GM18867 (cell line): ENCODE data around the gene COPRS.
"Not testable (repeated sequence)": the region's sequence is repeated elsewhere in the genome, so short reads cannot be mapped to it uniquely, and the experiment has no call there.

Source experiments
- ATAC-seq: cut with Tn5 transposase; IDR thresholded peaks from one replicate; pipeline ENCODE4 v1.9.1; 2021; ENCODE audit warnings: mild to moderate bottlenecking, moderate library complexity; ENCODE audit not compliant: unreplicated experiment

The COPRS gene

DNA sequence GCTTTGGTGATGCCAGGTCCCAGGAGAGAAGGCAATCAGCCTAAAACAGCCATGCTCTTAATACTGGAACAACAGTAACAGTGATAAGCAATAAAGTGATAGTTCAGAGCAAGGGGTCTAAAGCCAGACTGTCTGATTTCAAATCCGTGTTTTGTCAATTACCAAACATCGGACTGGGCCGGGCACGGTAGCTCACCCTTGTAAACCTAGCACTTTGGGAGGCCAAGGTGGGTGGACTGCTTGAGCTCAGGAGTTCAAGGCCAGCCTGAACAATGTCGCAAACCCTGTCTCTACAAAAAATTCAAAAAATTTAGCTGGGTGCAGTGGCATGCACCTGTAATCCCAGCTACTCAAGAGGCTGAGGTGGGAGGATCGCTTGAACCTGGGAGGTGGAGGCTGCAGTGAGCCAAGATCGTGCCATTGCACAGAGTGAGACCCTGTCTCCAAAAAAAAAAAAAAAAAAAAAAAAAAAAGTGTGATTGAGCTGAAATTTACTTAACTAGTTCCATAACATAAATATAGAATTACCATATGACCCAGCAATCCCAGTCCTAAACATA is 5.1 kb downstream of the COPRS start:
- no peak for ATAC-seq

DNA sequence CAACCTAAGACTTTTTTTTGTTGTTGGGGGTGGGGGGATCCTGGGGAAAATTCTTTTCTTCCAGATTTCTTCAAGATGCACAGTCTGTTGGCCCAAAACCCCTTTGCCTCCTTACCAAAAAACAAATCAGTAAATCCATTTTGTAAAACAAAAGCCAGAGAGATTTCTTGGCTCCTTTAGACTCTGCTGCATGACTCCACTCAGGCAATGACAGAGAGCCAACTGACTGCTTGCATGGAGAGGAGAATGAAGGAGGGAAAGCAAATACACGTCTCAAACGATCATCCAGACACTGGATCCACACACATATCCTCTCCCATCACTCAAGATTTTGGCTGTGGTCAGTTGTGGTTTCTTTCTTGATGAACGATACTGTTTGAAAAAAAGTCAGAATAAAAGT is 13.8 kb downstream of the COPRS start:
- ATAC-seq: no peak

DNA sequence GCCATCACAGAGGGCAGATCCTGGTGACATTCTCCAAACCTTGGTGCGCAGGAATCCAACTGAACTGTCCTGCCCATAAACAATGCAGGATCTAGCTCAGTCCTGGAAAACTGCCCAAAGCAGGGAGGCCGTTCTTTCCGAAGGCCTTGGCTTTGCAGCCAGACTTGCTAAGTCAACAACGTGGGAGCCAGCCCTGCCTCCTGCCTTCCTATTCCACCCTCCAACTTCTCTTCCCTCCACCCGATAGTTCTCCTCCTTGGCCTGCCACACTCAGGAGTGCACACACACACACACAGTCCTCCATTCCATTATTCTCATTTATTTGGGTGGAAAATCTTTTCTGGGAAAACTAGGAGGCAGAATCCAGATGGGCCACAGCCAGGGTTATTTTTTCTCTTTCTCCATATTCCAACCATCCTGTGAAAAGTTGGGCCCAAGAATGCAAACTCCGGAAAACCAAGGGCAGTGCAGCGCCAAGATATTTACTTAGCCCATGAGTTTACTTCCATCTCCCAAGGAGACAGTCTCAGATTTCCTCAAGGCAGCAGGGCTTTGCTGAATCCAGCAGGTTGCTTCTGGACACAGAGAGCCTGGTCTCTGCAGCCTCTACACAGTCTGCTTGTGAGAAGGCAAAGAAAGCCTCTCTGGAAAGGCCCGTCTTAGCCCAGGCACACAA is 15.8 kb downstream of the COPRS start:
- ATAC-seq: no peak

DNA sequence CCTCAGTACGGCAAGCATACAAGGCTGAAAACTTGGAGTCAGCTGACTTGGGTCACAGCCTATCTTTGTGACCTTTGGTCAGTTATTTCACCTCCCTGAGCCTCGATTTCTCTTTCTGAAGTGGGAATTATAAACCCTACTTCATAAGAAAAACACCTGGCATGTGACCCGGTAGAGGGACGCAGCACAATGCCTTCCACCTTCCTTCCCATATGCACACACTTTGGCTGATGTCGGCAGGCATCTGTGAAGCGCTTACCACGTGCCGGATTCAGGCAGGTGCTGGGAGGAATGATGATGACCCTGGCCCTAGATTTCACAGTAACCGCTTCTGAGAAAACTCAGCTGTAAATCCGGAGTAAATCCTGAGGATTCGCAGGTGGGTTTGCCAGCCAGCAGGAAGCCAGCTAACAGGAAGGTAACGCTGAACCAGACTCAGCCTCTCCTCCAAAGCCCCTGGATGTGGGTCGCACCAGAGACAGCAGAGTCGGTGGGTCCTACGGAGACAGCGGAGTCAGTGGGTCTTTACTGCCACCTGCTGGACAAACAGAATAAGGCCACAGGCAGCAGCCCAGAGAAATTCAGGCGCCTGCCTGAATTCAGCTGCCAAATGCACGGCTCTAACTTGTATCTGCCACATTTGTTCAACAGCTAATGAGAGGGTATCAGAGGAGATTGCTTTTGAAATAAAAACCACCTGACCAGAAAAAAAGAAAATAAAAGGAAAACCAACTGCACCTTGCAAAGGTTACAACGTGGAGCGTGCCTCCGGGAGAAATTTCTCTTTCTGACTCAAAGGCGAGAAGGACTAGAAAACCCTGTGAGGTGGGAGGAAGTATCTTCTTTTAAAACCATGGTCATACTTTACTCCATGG is 16.6 kb downstream of the COPRS start:
- ATAC-seq: no peak

DNA sequence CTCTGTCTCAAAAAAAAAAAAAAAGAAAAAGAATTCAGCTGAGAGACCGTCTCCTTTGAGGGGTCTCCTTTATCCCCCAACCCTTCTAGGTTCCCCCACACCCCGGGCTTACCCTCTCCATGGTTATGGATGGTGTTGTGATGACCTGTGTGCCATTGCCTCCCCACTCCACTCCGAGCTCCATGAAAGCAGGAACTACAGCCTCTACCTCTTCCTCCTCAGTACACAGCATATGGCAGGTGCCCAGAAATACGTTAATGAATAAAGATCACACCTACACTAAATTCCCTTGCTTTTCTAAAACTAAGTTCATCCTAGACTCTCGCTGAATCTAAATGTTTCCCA is 17.2 kb downstream of the COPRS start:
- no peak for ATAC-seq

DNA sequence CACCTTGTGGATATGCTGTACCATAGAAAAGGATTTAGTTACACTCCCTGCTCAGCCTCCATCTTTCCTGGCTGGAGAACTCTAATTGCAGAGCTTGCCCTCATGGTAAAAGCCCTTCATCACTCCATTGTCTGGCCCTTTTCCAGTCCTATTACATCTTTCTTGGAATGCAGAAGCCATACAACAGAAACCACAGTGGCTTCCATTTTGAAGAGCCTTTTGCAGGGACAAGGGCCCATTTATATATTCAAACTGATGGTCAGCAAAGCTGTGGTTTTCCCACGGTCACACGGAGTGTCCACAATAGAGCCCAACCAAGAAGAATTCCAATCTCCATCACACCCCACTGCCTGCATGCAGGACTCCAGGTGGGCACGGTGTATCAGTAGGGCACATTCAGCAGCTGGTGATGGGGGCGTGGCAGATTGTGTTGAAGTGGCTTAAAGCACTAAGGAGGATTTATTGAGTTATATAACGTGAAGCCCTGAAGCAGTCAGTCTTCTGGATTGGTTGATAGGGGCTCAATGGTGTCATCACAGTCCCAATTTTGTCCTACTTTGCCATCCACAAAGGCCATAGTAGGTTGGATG is 20.3 kb downstream of the COPRS start:
- ATAC-seq: no peak

DNA sequence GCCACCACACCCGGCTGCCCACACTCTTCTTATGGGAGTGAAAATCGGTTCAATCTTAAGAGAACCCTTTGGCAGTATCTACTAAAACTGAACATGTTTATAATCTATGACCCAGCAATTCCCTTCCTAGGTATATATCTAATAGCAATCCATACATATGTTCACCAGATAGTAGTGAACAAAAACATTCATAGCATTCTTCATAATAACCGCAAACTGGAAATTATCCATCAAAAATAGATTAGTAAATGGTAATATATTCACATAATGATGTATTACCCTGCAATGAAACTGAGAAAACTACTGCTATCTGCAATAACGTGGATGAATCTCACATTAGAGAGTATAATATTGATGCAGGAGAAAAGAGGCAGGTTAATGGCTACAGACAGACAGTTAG is 23.1 kb downstream of the COPRS start:
- ATAC-seq: no peak

DNA sequence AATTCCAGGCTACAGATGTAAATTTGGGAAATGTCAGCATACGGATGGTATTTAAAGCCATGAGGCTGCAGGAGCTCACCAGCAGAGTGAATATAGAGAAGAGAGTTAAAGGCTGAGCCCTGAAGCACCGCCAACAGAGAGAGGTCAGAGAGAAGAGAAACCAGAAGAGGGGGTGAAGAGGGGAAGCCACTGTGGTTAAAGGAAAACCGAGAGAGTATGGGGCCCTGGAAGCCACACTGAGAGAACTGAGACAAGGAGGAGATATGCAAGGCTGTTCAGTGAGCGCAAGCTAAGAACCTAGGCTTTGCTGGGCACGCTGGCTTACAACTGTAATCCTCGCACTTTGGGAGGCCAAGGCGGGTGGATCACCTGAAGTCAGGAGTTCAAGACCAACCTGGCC is 24.6 kb downstream of the COPRS start:
- no peak for ATAC-seq

DNA sequence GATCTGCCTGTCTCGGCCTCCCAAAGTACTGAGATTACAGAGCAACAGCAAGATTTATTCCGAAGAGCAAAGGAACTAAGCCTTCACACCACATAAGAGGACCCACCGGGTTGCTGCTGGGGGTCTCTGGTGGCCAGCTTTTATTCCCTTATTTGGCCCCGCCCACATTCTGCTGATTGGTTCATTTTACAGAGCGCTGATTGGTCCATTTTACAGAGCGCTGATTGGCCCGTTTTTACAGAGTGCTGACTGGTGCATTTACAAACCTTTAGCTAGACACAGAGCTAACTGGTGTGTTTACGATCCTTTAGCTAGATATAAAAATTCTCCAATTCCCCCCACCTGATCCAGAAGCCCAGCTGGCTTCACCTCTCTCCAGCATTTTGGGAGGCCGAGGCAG is 26.3 kb downstream of the COPRS start:
- ATAC-seq: no peak

DNA sequence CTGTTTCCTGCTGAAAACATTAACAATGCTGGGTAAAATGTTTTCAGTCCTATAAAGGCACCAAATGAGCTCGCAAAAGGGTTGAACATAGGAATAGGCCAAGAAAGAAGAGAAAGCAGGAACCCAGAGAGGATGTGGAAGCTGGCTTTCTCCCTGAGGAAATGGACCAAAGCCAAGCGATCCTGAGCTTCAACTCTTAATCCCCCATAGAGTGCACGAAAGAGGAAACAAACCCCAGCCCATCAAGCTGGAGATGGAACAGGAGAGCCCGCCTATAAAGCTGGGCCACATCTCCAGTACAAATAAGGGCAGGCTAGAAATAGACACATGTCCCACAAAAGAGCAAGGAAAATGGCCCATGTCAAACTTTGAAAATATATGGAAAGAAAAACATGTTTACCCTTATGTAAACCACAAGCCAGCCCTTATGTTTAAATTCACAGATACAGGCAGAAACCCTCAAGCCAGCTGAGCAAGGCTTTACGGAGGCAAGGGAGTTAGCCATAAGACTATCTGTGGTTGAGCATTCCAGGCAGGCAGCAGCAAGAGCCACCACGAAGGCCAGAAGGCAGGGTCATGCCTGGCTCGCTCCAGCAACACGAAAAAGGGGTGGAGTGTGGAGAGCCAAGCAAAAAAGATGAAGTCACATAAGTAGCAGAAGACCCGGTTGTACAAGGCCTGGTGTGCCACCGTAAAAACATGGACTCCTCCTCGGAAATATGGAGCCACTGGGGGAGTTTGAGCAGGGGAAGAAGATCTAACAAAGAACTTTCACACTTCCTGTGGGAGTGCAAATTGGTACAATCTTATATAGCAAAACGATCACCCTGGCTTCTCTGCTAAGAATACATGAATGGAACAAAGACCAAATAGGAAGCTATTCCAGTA is 27.8 kb downstream of the COPRS start:
- no peak for ATAC-seq

DNA sequence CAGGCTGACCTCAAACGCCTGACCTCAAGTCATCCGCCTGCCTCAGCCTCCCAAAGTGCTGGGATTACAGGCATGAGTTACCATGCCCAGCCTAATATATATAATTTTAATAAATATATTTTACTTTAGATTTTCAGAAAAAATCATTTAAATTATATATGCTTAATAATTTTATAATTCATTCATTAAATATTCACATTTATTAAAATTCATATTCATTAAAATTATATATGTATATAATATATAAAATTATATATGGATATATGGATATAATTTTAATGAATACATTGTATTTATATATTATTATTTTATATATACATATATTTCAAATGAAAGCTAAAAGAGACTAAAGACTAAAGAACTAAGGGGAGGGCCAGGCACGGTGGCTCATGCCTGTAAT is 29.4 kb downstream of the COPRS start:
- no peak for ATAC-seq

DNA sequence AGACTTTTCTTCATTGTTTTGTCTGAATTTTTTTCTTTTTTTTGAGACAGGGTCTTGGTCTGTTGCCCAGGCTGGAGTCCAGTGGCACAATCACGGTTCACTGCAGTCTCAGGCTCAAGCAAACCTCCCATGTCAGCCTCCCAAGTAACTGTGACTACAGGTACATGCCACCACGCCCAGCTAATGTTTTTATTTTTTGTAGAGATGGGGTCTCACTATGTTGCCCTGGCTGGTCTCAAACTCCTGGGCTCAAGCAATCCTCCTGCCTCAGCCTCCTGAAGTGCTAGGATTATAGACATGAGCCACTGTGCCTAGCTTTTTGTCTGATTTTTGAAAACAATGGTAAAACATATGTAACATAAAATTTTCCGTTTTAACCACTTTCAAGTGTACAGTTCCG is 30.1 kb downstream of the COPRS start:
- ATAC-seq: not testable (repeated sequence)

DNA sequence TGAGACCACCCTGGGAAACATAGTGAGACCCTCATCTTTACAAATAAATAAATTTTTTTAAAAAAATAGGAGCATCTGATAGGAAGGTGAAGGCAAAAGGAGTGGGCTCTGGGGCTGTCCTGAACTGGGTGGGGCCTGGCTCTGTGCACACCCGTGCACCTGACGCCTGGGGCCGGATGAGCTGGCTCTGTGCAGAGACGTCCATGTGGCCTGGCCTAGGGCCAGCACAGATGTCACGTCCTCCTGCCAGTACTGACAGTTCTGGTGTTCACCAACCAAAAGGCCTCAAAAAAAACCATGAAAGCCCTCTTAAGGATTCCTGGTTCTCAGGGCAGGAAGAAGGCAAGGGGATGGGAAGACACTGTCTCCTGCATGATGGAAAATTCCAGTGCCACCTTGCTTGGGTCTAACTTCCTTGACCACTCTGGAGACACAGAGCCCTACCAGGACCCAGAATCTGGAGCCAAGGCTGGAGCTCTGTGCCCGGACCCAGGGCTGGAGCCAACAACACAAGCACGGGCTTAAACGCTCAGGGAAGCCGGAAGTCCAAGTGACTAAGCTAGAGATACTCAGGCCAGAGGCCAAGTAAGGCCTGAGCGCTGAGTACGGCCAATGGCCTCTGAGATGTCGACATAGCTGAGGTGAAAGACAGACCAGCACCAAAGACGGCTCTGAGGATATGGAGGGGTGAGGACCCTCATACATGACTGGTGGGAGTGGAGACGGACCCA is 32.9 kb downstream of the COPRS start:
- no peak for ATAC-seq

DNA sequence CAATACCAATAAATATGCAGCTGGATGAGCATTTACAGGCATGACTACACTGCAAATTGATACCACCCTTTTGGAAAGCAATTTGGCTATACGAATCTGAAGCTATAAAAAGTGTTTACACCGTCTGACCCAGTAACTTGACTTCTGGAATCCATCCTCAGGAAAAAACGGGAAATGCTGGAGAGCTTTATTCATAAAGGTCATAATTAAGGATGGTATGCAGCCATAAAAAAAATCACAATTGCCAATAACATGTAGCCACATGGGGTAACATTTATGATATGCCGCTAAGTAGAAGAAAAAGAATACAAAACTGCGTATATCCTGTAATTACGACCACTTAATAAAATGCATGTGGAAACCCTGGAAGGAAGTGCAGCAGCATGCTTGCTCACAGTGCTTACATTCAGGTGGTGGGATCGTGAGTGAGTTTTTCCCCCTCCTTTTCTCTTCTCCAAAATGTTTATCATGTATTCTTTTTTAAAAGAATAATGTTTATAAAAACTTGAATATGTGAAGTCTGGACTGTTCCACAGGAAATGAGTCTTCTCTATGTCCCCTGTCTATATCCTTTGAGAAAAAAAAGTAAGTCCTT is 34.2 kb downstream of the COPRS start:
- ATAC-seq: no peak

DNA sequence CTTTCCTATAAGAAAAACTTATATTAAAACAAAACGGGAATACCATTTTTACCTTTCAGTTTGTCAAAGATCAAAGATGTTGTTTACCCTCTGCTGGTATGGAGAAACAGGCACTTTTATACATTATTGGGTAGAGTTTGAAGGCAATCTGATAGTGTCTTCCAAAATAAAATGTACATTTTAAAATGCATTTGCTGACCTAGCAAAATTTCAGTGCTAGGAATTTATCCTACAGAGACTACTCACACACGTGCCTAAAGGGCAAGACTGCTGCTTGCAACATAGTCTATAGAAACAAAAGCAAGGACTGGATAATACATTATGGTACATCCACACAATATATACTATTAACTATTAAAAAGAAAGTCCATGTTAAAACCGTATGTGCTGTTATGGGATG is 36.0 kb downstream of the COPRS start:
- no peak for ATAC-seq

DNA sequence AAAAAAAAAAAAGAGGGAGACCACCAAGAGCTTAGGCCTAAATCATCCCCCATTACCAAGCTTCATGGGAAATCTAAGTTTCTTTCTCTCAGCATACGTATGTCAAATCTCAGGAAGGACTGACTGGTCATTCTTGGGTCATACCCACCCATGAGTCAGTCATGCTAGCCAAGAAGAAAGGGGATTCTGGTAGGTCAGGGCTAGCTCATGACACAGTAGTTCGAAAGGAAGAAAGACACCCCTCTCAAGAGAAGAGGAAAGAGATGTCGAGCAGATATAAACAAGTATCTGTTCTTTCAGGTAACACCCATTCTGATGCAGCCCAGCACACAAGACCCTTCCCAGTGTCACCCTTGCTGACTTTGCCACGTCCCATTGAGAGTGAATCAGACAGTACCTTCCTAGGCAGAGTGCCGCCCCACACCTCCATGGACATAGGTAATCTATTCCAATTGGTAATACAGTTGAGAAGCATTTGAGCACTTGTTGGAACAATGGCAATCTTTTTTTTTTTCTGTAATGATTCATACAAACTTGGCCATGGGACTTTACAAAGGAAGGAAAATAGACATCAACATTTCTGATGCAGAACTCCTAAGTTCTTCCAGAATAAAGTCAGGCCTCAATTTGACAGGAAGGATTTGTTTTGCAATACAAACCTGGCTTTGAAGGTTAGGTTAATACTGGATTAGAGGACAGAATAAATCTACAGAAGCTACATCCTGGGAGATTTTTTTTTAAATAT is 38.2 kb downstream of the COPRS start:
- ATAC-seq: no peak

DNA sequence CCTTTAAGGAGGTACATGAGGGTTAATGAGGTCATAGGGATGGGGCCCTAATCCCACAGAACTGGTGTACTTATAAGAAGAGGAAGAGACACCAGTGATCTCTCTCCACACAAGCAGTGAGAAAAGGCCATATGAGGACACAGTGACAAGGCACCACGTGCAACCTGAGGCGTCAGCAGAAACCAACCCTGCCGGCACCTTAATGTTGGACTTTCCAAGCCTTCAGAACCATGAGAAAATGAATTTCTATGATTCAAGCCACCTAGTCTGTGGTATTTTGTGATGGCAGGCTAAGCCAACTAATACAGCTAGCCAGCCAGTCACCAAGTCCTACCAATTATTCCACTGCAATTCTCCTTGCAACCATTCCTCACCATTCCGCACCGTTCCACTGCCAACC is 39.5 kb downstream of the COPRS start:
- ATAC-seq: no peak

DNA sequence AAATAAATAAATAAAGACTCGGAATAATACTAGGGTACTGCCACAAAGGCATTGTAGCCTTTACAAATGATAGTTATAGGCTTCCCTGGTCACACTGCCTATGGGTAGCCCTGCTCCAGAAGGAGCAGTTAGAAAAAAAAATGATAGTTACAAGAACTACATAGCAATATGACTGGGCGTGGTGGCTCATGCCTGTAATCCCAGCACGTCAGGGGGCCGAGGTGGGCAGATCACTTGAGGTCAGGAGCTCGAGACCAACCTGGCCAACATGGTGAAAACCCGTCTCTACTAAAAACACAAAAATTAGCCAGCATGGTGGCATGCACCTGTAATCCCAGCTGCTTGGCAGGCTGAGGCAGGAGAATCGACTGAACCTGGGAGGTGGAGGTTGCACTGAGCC is 40.2 kb downstream of the COPRS start:
- not testable (repeated sequence) for ATAC-seq

DNA sequence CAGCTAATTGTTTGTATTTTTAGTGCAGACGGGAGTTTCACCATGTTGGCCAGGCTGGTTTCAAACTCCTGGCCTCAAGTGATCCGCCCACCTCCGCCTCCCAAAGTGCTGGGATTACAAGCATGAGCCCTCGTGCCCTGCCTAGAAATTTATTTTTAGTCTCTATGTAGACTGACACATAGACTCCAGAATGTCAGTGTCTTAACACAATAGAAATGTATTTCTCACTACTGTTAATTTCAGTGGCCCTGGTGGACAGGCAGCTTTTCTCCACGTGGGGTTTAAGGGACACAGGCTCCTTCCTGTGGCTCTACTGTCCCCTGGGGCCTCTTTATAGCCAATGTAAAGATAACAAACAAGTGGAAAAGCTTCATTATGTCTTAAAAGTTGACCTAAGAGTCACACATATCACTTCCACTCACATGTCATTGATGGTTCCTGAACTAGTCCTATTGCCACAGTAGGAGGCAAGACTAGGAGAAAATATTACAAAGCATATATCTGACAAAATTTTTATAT is 43.8 kb downstream of the COPRS start:
- ATAC-seq: no peak
